HFFc6 (cell line): ENCODE data around the gene TMEM269. TPM values are rescaled to one million over a fixed set of nuclear protein-coding genes. Genes with fewer than 3 reads are reported as not detected.

ENCODE experiments used
- DNase-seq: peaks from one replicate; pipeline ENCODE4 v3.0.0-alpha.2; 2018
- H3K27ac Mint-ChIP-seq: 2 replicates; pipeline ENCODE4 v1.8.0; 2020; ENCODE audit warnings: mild to moderate bottlenecking, mixed read lengths
- H3K27me3 Mint-ChIP-seq: 2 replicates; pipeline ENCODE4 v1.8.0; 2021; ENCODE audit warnings: mild to moderate bottlenecking, moderate library complexity, mixed read lengths; ENCODE audit not compliant: insufficient read depth
- H3K36me3 Mint-ChIP-seq: 2 replicates; pipeline ENCODE4 v1.8.0; 2021; ENCODE audit warnings: low read depth, mixed read lengths
- H3K4me1 Mint-ChIP-seq: 2 replicates; pipeline ENCODE4 v1.8.0; 2020; ENCODE audit warnings: low read depth, mixed read lengths
- H3K4me3 Mint-ChIP-seq: 2 replicates; pipeline ENCODE4 v1.8.0; 2020; ENCODE audit warnings: mild to moderate bottlenecking, moderate library complexity, mixed read lengths
- H3K9me3 Mint-ChIP-seq: 2 replicates; pipeline ENCODE4 v1.8.0; 2020; ENCODE audit warnings: mild to moderate bottlenecking, mixed read lengths
- CTCF ChIP-seq: fragments of 200-600 bp; sonication (generic); IDR thresholded peaks from 2 replicates; pipeline ENCODE4 v1.5.0; 2021; ENCODE audit warnings: antibody characterized with exemption, mild to moderate bottlenecking
- total RNA-seq, 6 experiments: library from RNA; stranded (reverse); fragmentation: NEBNext Ultra II Directional; extraction: Animal tissue kit (Norgen Biotek cat#: 25700); gene quantifications; 2 replicates in 1 of 6; 3 replicates in 5 of 6; pipeline ENCODE4 v1.2.3, GENCODE V29; 2021

TMEM269 gene
- total RNA-seq, 6 experiments from 2014 or later = not detected

- no peak for DNase-seq
- no peaks in the 10 kb centered on the region for H3K9me3 Mint-ChIP-seq
- no peak overlapping the region for H3K4me3 Mint-ChIP-seq
- peaks cover 4% of the 10 kb centered on the region for H3K27me3 Mint-ChIP-seq
- no peaks in the 10 kb centered on the region for H3K36me3 Mint-ChIP-seq
- TF ChIP-seq CTCF = peak; percentile 33
- H3K27ac Mint-ChIP-seq = no peak overlapping the region
- H3K4me1 Mint-ChIP-seq = no peaks in the 10 kb centered on the region; the same call in 1 of the 2 replicates
These were observed 47.5 kb upstream of the TMEM269 start for GRCh38 chr1:42737257-42737656.

GRCh38 chr1:42737986-42738677, 46.7 kb upstream of the TMEM269 start:
- TF ChIP-seq CTCF = no peak
- Mint-ChIP-seq H3K4me3 (no peak overlapping the region), H3K9me3 (no peaks in the 10 kb centered on the region), H3K27me3 (peaks cover 4% of the 10 kb centered on the region), H3K4me1 (peaks cover 8% of the 10 kb centered on the region), H3K27ac (no peak overlapping the region), H3K36me3 (no peaks in the 10 kb centered on the region)
- DNase-seq = no peak

GRCh38 chr1:42738678-42739226, 46.0 kb upstream of the TMEM269 start:
- Mint-ChIP-seq H3K9me3 (no peaks in the 10 kb centered on the region), H3K27ac (no peak overlapping the region), H3K4me3 (no peak overlapping the region), H3K36me3 (no peaks in the 10 kb centered on the region), H3K4me1 (peaks cover 14% of the 10 kb centered on the region), H3K27me3 (peaks cover 4% of the 10 kb centered on the region)
- no peak for DNase-seq
- TF ChIP-seq CTCF = no peak

GRCh38 chr1:42739753-42740700, 44.8 kb upstream of the TMEM269 start, which contains the start of gene CLDN19:
TSS of gene CLDN19 (minus strand) at chr1:42740236. CDS start at chr1:42740063, 173 bp downstream.
- no peak within 1 kb of the TSS for H3K4me3 Mint-ChIP-seq
- no peaks in the 10 kb centered on the region; the same call in 1 of the 2 replicates for H3K36me3 Mint-ChIP-seq
- H3K27ac Mint-ChIP-seq = no peak within 1 kb of the TSS
- H3K4me1 Mint-ChIP-seq = peaks cover 17% of the 10 kb centered on the region
- H3K27me3 Mint-ChIP-seq = peaks cover 4% of the 10 kb centered on the region
- DNase-seq = no peak
- H3K9me3 Mint-ChIP-seq = no peaks in the 10 kb centered on the region
- TF ChIP-seq CTCF = no peak

- no peak for TF ChIP-seq CTCF
- Mint-ChIP-seq H3K4me1 (peaks cover 17% of the 10 kb centered on the region), H3K36me3 (no peaks in the 10 kb centered on the region; the same call in 1 of the 2 replicates), H3K27me3 (peaks cover 4% of the 10 kb centered on the region), H3K9me3 (no peaks in the 10 kb centered on the region), H3K4me3 (no peak overlapping the region), H3K27ac (no peak overlapping the region)
- DNase-seq = no peak
These were observed 43.8 kb upstream of the TMEM269 start for GRCh38 chr1:42740851-42741580.
